HG02642 (cell line): ENCODE measurements around the gene SLC66A2.
"Not testable (repeated sequence)": the region's sequence is repeated elsewhere in the genome, so short reads cannot be mapped to it uniquely, and the experiment has no call there.

Source experiments
- ATAC-seq: cut with Tn5 transposase; IDR thresholded peaks from one replicate; pipeline ENCODE4 v1.9.1; 2021; ENCODE audit warnings: mild to moderate bottlenecking; ENCODE audit not compliant: unreplicated experiment, poor library complexity

Gene SLC66A2

GRCh38 chr18:79951545-79952455 lies at the start of gene SLC66A2:
Gene SLC66A2 (minus strand): TSS chr18:79951653. CDS start chr18:79950926, 727 bp downstream.
- ATAC-seq, result peak; percentile 83

GRCh38 chr18:80000877-80001276 lies 49.4 kb upstream of the SLC66A2 start:
- no peak for ATAC-seq

- ATAC-seq, result not testable (repeated sequence)
Observed at GRCh38 chr18:79999701-80000100, 48.2 kb upstream of the SLC66A2 start.

GRCh38 chr18:79991494-79991893 lies 40.0 kb upstream of the SLC66A2 start:
- no peak for ATAC-seq

- ATAC-seq, result no peak
Observed at GRCh38 chr18:79989195-79989497, 37.7 kb upstream of the SLC66A2 start.

- ATAC-seq, result peak; percentile 97
Observed at GRCh38 chr18:79988451-79989194, 37.2 kb upstream of the SLC66A2 start, which contains the start of gene TXNL4A. Gene TXNL4A (minus strand): TSS chr18:79988563. CDS start chr18:79988392, 171 bp downstream.

- peak; percentile 69 for ATAC-seq
Observed at GRCh38 chr18:79988071-79988450, 36.6 kb upstream of the SLC66A2 start.

- ATAC-seq, result no peak
Observed at GRCh38 chr18:79987566-79987965, 36.1 kb upstream of the SLC66A2 start.

- no peak for ATAC-seq
Observed at GRCh38 chr18:79986726-79987125, 35.3 kb upstream of the SLC66A2 start.

GRCh38 chr18:79985172-79985571 lies 33.7 kb upstream of the SLC66A2 start:
- no peak for ATAC-seq

- no peak for ATAC-seq
Observed at GRCh38 chr18:79983793-79984192, 32.3 kb upstream of the SLC66A2 start.

- no peak for ATAC-seq
Observed at GRCh38 chr18:79983253-79983652, 31.8 kb upstream of the SLC66A2 start.

- no peak for ATAC-seq
Observed at GRCh38 chr18:79982736-79983135, 31.3 kb upstream of the SLC66A2 start.

GRCh38 chr18:79980585-79980984 lies 29.1 kb upstream of the SLC66A2 start:
- no peak for ATAC-seq

- ATAC-seq, result no peak
Observed at GRCh38 chr18:79979843-79980242, 28.4 kb upstream of the SLC66A2 start.

- no peak for ATAC-seq
Observed at GRCh38 chr18:79975985-79976680, 24.7 kb upstream of the SLC66A2 start.

- ATAC-seq, result no peak
Observed at GRCh38 chr18:79975043-79975442, 23.6 kb upstream of the SLC66A2 start.

GRCh38 chr18:79974025-79974654 lies 22.7 kb upstream of the SLC66A2 start:
- ATAC-seq, result no peak

GRCh38 chr18:79973517-79973916 lies 22.1 kb upstream of the SLC66A2 start:
- ATAC-seq, result no peak

GRCh38 chr18:79972720-79973119 lies 21.3 kb upstream of the SLC66A2 start:
- ATAC-seq, result no peak
